Measurements from ENCODE around the gene LDB2.

- no peak for TF ChIP-seq POLR2A (IDR thresholded peaks at IDR 0.05; ENCODE audit: extremely low read depth, insufficient read length)
- no peak for TF ChIP-seq CTCF (IDR thresholded peaks at IDR 0.05; ENCODE audit: low read depth, low read length)
- no peak for TF ChIP-seq MAX (IDR thresholded peaks at IDR 0.05; ENCODE audit: low read depth, low read length)
- no peak for TF ChIP-seq MYC (IDR thresholded peaks at IDR 0.05; ENCODE audit: low read depth, low read length)
These were observed 328.7 kb downstream of the LDB2 start for GRCh38 chr4:16569790-16570189.
